HG02763 (cell line): Measurements from ENCODE around the gene FAM120B.

Experiments
- ATAC-seq: cut with Tn5 transposase; IDR thresholded peaks from one replicate; pipeline ENCODE4 v1.9.1; 2021; ENCODE audit warnings: mild to moderate bottlenecking, moderate library complexity; ENCODE audit not compliant: unreplicated experiment

Gene FAM120B

GRCh38 chr6:170453586-170454511 is 147.3 kb downstream of the FAM120B start:
- ATAC-seq = no peak

DNA sequence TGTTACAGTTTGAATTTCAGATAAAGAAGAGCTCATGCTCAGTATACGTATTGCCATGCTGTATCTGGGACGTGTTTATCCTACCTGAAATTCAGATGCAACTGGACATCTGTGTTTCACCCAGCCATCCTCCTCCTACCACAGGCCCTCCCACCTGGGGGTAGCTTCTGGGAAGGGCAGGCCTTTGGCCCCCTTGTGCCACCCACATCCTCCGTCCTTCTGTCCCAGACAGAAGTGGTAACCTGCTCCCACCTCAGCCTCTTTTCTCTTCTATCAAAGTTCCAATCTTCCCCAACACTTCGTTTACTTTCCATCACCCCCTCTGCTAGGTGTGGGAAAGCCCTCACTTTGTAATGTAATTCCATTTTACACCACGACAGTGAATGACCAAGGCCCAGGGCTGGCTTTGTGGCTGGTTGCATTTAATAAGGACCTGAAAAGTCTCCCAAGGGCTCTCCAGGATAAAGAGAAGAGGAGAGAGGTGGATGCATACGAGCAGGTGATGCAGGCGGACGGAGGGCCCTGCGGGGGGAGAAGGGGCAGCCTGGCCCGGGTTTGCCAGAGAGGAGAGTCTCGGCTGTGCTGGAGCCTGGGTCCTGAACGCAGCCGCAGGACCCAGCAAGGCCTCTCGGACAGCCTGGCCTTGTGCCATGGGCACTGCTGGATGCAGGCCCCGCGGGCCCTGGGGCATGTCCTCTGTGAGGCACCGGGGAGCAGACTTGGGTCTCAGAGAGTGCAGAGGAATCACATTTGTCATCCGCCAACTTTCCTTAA is 148.1 kb downstream of the FAM120B start:
- no peak for ATAC-seq

DNA sequence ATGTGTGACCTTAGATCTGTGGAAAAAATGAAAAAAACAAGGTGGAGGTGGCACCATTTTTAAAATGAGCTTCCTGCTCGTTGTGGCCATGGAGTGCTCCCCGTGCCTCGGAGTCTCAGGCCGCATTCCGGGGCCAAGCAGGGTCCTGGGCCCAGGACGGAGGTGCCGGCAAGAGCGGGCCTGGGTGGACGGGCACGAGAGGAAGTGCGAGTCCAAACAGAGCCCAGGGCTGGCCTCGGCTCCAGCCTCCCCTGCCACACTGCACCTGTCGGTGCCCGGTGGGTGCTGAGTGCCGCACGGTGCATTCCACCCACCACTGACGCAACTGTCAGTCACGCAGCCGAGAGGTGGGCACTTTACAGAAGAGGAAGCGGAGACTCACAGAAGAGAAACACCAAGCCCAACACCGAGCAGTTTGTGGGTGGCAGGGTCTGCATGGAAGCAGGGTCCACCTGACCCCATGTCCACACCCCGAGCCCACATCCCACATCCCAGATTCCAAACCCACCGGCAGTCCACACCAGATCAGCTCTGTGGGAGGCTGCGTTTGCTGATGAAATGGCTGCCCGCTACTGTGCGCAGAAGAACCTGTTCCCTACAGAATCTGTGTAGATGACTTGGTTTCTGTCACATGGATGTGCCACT is 148.9 kb downstream of the FAM120B start:
- no peak for ATAC-seq

GRCh38 chr6:170456334-170456733 is 149.8 kb downstream of the FAM120B start:
- no peak for ATAC-seq
